ENCODE results near the gene SLC2A10.

SLC2A10 gene

DNA sequence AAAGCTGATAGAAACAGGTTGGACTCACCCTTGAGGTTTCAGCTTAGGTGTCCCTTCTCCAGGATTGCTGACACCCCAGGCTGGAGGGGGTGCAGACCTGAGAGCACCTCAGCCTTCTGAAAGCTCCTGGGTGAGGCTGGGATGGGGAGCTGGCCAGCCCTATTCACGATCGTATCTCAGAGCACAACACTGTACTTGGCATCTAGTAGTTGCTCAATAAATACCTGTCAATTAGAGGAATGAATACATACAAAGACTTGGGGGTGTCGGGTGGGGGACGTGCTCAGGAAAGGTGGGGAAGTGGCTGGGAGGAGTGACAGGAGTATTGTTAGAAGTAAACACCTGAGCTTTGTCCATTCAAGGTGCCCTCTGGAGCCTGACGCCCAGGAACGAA, 61.7 kb downstream of the SLC2A10 start:
- DNase-seq: no peak

DNA sequence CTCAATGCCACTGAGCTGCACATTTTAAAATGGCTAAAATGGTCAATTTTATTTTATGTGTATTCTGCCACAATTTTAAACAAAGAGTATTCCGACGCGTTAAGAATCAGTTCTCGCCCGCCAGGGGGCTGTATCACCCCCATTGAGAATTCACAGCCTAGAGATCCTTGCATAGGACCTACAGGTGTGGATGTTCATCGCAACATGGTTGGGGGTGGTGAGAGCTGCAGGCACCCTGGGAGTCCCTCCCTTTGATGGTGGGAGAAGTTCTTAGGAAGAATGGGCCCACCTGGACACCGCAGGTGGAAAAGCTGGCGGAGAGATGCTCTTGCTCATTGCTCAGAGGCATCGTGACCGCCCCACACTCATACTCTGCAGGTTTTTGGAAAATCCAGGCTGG, 63.5 kb downstream of the SLC2A10 start:
- DNase-seq: no peak

DNA sequence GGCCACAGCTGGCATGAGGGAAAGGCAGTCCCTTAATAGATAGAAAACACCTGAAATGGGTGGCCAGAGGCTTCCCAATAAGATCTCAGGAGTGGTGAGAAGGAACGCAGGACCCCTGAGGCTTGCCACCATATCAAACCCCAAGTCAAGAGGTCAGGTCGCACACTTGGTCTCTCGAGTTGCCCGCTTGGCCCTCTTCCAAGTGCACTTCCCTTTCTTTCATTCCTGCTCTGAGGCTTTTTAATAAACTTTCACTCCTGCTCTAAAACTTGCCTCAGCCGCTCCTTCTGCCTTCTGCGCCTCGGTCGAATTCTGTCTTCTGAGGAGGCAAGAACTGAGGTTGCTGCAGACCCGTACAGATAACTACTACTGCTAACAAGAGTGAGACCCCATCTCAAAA, 64.2 kb downstream of the SLC2A10 start:
- no peak for DNase-seq

DNA sequence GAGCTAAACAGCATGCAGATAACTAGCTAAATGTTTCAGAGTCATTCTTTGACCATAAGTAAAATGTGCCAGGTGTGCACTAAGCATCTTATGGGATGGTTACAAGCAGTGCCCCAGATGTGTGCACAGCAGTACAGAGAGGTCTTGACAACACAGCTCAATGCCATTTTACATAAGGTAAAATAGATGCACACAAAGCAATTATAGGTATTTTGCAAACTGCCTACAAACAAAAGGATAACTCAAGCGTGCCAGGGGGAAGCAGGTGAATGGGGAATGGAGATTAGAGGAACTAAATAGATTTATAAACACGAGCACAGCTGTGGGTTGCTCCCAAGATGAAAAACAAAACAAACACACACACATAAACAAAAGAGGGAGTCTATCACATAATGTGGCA, 64.8 kb downstream of the SLC2A10 start:
- no peak for DNase-seq

DNA sequence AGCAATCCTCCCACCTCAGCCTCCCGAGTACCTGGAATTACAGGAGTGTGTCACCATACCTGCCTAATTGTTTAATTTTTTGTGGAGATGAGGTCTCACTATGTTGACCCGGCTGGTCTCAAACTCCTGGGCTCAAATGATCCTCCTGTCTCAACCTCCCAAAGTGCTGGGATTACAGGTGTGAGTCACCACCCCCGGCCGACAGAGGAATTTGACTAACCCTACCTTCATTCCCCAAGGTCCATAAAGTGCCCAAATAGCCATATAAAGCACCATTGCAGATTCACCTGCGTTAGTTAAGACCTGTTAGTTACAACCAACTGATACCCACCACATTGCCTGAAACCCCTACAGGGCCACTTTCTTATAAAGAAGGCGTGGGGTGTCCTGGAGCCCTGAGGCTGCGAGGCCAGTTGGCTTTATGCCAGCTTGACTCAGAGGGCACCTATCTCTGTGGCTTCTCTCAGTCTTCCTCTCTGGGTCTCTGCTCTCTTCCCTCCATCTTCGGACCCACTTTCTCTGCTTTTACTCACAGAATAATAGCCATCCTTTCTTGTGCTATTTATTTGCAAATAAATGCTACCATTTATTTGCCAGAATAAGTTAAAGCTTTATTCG, 65.6 kb downstream of the SLC2A10 start:
- DNase-seq: no peak

DNA sequence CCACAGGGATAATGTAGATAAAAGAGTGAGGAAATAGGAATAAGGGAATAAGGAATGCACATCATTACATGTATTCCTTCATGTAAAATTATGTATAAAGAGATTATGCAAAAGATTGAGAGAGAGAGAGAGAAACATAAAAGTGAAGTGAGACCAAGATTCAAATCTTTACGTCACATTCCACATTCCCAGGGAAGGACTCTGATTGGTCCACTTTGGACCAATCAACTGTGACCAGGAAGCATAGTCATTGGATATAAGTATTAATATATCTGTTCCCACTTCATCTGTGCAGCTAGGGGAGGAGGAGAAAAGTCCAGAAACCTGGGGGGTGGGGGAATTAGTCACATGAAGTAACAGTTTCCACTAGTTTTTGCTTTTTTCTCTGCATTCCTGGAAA, 66.4 kb downstream of the SLC2A10 start:
- DNase-seq: no peak

DNA sequence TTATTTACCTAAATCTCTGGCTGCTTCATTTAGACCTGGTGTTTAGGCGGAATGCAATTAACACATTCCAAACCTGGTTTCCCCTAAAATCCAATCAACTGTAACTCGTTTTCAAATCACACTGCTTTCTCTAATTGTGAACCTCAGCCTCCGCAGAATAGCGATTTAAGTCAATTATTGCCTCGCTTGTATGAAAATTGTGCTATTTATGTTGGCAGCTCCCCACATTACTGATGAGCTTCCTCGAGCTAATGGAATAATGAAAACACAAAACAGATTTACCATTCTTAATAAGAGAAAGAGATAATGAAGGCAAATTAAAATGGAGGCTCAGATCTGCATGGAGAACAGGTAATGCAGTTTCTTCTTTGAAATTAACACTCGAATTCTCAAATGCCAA, 67.9 kb downstream of the SLC2A10 start:
- no peak for DNase-seq

DNA sequence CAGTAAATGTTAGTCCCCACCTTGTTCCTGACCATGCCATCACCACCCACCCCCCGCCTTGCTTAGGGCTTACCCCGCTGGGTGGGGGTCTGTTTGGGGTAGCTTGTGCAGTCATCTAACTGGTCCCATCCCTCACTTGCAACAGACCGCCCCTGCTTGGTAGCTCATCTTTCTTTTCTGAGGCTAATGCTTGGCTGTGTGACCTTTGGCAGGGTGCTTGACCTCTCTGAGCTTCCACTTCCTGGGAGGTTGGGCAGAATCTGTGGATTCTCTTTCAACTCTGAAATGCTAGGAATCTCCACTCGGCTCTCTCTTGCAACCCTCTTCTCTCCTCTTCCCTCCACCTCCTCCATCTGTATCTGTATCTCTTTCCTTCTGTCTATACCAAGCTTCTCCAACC, 70.4 kb downstream of the SLC2A10 start:
- no peak for DNase-seq

DNA sequence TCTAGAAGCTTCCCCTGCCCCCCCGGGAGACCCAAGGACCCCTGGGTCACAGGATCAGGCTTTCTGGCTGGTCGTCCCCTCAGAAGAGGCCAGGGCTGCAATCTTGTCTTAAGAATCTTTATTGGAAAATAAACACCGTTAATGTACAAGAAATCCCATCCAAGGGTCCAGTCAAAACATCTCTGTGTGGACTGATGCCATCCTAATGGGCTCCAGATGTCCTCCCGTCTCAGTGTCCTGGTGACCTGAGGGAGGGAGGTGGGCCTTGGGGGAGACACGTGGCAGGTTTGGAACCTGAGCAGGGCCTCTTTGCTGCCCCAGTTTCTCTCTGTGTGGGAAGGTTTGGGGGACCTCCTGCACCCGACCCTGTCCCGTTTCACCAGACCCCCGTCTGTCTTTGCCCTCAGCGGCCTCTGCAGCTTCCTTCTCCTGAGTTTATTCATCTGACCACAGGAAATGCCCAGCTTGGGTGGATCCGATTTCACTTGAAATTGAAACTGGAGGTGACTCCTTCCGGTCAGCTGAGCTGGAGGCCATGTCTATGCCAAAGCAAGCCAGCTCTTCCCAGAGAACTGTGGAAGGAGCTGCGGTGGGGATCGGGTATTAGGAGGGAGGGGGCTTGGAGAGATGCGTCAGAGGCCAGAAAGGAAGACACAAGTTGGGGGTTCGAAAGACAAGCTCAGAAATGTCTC, 75.1 kb downstream of the SLC2A10 start:
- no peak for DNase-seq

Measured in NCI-H2107 (cell line).